GM11168 (cell line): ENCODE measurements around the gene MRE11.

Experiments
- in situ Hi-C: fragments of 300-500 bp; cut with MboI; formaldehyde crosslinking; loops from one replicate; pipeline ENCODE4 v1.12.0; 2022; ENCODE audit warnings: low sequenced_read_pairs; ENCODE audit not compliant: unreplicated experiment

MRE11 gene

DNA sequence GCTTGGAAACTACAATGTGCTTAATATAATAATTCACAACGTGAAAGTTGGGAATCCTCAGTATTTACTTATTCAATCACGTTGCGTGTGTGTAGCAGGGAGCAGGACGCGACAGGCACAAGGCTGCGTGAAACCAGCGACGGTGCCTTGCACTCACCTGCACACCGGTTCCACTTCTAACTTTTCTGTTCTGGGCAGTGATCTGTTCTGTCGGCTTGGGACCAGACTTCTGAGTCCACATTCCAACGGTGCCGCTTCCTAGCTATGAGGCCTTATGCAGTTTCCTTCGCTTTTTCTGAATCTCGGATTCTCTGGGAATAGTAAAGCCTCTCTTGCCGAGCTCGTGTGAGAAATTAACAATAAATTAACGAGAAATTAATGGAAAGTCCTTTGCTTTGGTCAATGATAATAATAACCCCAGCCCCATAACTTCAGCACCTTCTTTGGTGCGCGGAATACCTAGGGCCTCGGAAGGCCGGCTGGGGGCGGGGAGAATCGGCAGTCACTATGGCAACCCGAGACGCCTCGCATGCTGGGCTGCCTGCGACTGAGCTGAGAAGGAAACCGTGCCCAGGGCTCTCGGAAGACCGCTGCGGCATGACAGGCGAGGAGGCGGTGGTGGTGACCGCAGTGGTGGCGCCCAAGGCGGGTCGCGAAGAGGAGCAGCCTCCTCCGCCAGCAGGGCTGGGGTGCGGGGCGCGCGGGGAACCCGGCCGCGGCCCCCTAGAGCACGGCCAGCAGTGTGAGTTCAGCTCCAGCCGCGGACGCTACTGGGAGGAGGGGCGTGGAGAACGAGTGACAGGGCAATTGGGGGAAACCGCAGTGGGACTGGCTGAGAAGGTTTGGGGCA lies 18.5 kb upstream of the MRE11 start, which contains the start of gene C11orf97:
Gene C11orf97, plus strand, starts transcription at position 530 of the 850 bp plus-strand sequence. Its CDS starts 68 bp downstream, at position 598.
- in situ Hi-C loops, result loop anchor here (25.0 kb wide), 1 partner anchor 625 kb away; no protein-coding TSS in a partner anchor

DNA sequence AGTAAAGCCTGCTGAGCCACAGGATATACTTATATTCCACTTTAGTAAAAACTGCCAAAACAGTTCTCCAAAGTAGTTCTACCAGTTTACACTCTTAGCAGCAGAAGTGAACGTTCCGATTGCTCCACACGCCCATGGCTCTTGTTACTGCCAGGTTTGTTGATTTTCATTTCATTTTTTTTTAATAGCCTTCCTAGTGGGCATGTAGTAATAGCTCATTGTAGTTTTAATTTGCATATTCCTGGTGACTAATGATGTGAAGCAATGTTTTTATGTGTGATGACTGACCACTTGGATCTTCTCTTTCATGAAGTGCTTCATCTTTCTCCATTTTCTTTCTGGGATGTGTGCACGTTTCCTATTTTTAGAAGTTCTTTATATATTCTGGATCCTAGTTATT lies 13.8 kb upstream of the MRE11 start:
- in situ Hi-C loops, result loop anchor here (25.0 kb wide), 1 partner anchor 620 kb away; no protein-coding TSS in a partner anchor

DNA sequence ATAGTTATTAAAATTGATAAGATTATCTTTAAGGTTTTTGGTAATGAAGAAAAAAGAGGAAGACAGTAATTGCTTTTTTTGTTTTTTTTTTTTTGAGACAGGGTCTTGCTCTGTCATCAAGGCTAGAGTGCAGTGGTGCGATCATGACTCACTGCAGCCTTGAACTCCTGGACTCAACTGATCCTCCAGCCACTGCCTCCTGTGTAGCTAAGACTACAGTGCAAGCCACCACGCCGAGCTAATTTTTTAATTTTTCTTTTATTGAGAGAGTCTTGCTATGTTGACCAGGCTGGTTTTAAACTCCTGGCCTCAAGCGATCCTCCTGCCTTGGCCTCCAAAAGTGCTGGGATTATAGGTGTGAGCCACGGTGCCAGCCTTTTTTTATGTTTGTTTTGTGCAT lies 12.9 kb upstream of the MRE11 start:
- in situ Hi-C loops, result loop anchor here (25.0 kb wide), 1 partner anchor 619 kb away; no protein-coding TSS in a partner anchor

DNA sequence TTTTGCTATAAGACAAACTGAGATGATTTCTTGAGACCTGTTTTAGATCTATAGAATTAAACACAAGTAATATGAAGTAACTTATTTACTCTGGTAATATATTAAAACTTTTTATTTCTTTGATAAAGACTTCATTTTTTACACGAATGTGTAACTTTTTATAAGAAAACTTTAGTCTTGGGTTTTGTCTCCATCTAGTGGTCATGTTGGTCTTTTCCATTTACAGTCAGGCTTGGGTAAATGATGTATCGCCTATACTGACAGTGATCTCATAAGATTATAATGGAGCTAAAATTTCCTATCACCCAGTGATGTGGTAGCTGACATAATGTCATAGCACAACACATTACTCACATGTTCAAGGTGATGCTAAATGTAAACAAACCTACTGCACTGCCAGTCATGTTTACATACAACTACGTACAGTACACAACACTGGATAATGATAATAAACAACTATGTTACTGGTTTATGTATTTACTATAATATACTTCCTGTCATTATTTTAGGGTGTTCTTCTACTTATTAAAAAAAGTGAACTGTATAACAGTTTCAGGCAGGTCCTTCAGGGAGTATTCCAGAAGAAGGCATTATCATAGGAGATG lies 11.1 kb upstream of the MRE11 start:
- in situ Hi-C loops, result loop anchor here (5.0 to 25.0 kb wide), 2 partner anchors 177 to 617 kb away; no protein-coding TSS in a partner anchor

DNA sequence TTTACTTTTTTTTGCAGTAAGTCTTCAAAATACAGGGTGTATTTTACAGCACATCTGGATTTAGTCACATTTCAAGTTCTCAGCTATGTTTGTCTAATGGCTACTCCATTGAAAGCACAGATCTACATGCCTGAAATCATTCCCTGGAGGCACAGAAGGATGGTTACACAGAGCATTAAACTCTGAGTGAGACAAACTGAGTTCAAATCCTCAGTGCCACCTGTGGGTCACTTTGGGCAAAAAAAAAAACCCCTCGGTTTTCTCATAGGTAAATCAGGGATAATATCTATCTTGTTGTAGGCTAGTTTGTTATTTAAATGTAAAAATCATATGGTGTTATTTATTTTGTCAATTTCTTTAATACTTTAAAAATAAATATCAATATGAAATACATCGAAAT lies 7.9 kb upstream of the MRE11 start:
- in situ Hi-C loops, result loop anchor here (5.0 to 25.0 kb wide), 2 partner anchors 174 to 614 kb away; no protein-coding TSS in a partner anchor

DNA sequence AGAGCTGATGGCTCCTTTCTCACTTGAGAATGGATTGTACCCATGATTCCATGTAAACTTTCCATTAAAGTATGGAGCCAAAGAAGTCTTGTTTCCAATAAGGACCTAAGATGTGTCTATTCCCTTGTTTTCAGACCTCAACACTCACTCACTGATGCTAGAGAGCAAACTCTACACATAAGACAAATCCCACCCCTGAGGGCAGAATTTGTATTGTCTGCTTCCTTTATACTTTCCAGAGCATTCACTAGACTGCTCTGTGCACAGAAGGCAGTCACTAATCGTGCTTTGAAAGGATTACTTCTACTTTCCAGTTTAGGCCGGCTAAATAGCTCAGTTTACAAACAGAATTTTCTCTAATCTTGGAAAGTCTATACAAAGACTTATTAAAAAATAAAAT lies 6.5 kb upstream of the MRE11 start:
- in situ Hi-C loops, result loop anchor here (5.0 to 25.0 kb wide), 2 partner anchors 173 to 613 kb away; no protein-coding TSS in a partner anchor

DNA sequence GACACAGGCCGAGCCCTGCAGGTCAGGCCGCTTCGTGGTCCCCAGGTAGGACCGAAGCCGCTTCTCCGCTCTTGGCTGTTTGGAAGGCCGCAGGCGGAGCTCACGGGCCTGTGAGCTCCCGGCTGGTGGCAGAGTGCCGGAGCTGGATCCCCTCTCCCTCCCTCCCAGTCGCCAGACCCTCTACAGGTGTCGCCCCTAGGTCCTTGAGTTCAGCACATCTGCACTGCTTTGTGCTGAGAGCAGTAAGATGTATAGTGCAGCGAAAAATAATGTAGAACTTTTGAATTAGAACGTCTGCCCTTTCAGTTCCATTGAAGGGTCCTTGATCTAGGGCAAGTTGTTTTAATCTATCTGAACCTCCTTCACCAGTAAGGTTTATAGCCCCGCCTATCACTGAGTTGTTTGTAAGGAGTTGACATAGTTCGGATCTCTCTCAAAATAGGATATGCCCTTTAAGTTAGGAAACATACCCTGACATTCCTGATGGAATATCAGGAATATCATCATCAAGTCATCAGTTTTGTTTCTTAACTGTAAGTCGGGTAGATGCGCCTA lies 559 bp upstream of the MRE11 start:
- in situ Hi-C loops, result loop anchor here (25.0 kb wide), 2 partner anchors 332 to 593 kb away; partner anchors contain the start of gene ENDOD1

DNA sequence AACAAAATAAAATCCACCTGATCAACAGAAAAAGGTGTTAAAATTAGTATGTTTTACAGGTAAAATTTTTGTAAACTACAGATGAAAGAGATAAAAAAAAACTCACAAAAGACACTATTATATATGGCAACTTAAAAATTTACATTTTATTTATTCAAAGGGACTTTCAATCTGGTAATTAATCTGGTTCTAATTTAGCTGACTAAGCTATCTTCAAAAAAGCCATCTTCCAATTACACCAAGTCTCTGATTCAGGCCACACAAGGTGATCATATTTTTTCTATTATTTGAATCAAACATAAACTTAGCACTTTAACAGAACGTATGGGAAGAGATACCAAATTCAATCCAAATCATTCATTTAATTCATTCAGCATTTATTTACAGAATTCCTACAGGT lies 7.6 kb downstream of the MRE11 start:
- in situ Hi-C loops, result loop anchor here (25.0 kb wide), 2 partner anchors 324 to 601 kb away; partner anchors contain the start of gene ENDOD1

DNA sequence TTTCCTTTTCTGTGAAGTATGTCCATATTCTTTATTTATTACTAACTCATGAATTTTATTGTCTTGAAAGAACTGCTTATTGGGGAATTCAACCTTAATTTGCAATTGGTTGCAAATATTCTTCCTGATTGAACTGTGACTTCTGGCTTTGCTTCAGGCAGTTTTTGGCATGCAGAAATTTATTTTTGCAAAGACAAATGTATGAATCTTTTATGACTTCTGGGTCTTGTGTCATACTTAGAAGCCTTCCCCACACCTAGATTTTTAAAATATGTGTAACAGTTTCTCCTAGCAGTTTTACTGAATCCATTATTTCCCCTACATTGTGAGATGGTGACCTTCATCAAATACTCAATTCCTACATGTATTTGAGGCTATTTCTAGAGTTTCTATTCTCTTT lies 12.3 kb downstream of the MRE11 start:
- in situ Hi-C loops, result loop anchor here (25.0 kb wide), 2 partner anchors 319 to 606 kb away; partner anchors contain the start of gene ENDOD1

DNA sequence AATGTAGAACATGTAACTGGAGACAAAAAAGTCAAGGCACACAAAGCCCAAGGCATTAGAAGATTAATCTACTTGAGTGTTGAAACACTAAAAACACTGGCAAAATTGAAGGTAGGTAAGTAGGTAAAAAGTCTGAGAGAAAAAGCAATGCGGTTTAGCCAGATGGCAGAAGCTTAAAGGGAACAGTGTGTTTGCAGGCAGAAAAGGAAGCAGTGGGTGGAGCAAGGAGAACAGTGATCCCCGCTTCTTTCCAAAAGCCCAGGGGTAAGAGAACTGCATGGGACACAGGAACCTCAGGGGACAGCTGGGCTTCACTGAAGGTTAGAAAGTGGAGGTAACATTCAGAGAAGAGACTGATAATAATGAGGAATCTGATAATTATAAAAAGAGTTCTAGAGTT lies 16.0 kb downstream of the MRE11 start:
- in situ Hi-C loops, result loop anchor here (25.0 kb wide), 2 partner anchors 315 to 610 kb away; partner anchors contain the start of gene ENDOD1

DNA sequence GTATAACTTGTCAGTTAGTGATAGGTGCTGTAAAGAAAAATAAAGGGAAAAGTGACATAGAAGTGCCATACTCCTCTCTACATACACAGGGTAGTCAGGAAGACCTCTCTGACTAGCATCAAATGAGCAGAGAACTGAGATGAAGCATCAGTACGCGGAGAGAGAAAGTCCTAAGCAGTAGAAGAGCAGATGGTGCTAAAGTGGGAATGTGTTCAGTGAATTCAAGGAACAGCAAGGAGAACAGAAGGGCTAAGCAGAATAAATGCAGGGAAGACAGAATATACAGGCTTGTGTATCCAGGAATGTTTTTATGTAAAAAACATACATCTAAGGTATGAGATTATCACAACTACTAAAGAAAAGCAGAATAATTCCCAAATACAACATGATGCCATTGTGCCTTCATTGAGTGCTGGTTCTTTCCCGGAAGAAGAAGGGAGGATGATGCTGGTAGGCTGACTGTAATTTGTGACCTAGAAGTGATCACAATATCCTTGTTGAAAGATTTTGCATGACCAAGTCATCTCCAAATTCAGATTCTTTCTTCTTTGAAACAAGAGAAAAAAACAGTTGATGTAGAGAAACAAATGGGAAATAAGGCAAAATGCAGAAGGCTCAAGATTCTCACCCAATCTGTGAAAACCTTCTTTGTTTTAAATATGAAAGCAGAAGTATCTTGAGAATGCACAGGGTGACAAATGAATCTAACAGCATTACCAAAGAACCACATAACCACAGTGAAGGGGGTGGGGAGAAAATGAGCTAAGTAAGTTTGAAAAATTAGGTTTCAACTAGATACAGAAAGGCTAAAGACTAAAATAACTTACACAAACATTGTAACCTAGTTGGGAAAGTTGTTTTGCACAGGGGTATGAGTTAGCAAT lies 20.5 kb downstream of the MRE11 start:
- in situ Hi-C loops, result no loop called here

DNA sequence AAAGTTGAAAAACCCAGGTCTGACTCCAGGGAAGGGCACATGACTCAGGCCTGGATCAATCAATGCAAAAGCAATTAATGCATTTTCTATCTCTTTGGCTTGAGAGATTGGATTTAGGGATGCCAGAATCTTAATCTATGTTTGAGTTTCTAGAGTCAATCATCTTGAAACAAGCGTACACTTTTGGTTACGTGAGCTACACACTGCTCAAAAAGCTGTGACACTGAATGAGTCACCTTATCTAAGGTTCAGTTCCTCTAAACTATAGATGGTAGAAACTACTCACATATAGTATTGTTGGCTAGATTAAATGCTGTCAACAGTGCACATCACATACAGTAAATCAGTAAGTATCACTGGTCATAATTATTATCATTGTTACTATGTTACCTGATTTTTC lies 24.2 kb downstream of the MRE11 start:
- in situ Hi-C loops, result no loop called here

DNA sequence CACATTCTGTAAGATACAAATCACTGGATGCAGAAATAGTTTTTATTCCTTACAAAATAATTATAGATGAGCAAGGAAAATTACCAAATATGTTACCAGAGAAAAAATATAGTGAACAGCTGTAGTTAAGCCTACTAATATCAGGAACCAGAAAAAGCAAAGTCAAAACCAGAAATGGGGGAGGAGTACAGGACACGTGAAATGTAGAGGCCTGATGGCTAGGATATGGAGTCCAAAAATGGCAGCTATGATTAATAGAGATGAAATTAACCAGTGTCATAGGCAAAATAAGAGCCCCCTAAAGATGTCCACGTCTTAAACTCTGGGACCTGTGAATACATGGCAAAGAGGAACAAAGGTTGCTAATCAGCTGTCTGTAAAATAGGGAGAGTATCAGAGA lies 34.1 kb downstream of the MRE11 start:
- in situ Hi-C loops, result no loop called here

DNA sequence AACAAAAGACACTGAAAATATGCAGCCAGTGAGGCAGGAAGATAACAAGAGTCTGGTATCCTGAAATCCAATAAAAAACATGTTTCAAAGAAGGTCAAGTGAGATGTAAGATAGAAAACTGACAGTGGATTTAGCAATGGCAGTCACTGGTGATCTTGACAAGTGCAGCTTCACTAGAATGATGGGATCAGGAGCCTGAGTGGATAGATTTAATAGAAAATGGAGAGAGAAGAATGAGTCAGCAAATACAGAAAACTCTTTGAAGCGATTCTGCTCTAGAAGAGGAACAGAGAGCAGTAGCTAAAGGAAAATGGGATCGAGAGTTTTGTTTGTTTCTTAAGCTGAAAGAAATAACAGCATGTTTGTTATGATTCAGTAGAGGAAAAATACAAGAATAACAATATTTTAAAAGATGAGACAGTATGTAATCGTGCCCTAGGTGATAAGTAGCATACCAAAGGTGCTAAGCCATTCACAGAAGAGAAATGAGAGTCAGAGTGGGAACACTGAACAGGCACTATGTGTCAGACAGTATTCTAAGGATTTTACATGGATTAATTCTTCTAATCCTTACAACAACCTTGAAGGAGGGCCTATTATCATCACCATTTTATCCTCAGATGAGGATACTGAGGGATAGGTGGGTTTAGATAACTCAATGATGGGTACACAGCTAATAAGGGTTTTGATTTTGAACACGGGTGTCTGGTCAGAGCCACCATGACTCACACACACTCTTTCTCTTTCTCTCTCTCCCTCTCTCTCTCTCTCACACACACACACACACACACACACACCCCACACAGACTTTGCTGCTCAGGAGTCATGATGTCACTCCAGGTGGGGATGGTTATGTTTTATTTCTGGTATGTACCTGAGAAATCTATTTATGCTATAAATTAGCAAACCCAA lies 36.3 kb downstream of the MRE11 start:
- in situ Hi-C loops, result no loop called here

DNA sequence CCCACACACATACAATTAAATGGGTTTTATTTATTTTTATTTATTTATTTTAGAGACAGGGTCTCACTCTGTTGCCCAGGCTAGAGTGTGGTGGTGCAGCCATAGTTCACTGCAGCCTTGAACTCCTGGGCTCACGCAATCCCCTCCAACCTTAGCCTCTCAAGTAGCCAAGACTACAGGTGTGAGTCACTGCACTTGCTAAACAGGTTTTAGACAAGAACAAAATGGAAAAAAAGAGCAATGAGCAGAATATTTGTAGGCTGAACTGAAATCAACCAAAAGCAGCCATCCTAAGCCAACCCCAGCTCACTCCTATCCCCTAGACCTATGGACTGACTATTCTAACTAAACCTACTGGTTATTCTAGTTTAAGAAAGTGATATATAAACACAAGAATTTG lies 37.8 kb downstream of the MRE11 start:
- in situ Hi-C loops, result no loop called here

DNA sequence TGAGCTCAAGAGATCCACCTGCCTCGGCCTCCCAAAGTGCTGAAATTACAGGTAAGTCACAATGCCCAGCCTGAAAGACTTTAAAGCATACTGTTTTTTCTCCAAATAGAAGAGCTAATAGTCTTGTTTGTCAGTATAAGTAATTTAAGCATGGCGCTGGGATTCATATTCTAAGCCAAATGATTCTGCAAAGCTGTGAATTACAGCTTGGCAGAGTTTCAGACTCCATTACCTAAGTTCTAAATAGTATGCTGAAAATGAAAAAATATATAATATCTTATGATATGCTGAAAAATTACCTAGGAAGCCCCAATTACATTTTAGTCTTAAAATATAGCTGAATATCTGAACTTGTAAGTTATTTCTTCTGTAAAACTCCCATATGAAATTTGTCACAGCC lies 39.3 kb downstream of the MRE11 start:
- in situ Hi-C loops, result no loop called here

DNA sequence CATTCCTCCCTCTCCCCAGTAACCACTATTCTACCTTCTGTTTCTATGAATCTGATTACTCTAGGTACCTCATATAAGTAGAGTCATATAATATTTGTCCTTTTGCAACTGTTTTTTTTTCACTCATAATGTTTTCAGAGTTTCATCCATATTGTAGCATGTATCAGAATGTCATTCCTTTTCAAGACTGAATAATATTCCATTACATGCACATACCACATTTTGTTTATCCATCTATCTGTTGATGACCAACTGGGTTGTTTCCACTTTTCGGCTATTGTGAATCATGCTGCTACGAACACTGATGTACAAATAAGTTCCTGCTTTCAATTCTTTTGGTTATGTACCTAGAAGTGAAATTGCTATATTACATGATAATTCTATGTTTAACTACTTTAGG lies 40.7 kb downstream of the MRE11 start:
- in situ Hi-C loops, result no loop called here

DNA sequence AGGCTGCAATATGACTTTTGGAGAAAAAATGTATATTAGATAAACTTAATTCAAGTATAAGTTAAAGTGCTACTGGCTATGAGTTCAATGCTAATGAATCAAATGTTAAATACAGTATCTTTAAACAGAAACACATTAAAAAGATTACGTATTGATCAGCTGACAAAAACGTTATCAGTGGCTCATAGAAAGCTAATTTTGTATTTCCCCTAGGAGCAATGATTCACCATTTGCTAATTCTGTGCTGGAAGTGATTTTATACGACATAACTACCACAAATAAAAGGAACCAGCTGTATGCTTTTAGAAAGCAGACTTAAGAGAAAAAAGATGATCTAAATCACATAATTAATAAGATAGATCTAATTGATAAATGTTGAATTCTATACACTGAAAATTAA lies 43.6 kb downstream of the MRE11 start:
- in situ Hi-C loops, result no loop called here

DNA sequence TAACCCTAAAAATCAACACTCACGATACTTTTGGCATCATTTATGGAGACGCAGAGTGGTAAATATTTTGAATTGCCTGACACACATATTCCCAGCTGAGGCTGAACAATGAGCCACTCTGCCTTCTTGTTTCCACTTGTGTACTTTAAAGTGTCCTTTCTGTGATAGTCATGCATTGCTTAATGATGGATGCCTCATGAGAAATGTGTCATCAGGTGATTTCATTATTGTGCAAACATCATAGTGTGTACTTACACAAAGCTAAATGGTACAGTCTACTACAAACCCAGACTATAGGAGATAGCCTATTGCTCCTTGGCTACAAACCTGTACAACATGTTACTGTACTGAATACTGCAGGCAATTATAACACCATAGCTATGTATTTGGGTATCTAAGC lies 44.2 kb downstream of the MRE11 start:
- in situ Hi-C loops, result no loop called here
